DMS153 treated with DMSO at 0.1 percent for 48 hours (cell line): Measurements from ENCODE around the gene CDK5.
A peak's percentile ranks its signal among the peaks of the same experiment; 100 is the strongest.
"Not testable (repeated sequence)": the region's sequence is repeated elsewhere in the genome, so short reads cannot be mapped to it uniquely, and the experiment has no call there.

ENCODE experiments used
- DNase-seq: peaks from one replicate; lab custom pipeline; 2025; ENCODE audit not compliant: unreplicated experiment; lab: John Stamatoyannopoulos, UW

CDK5 gene

GRCh38 chr7:151017370-151017952 lies 40.2 kb downstream of the CDK5 start:
- DNase-seq = no peak

- no peak for DNase-seq
Observed at GRCh38 chr7:151016942-151017341, 40.8 kb downstream of the CDK5 start.

GRCh38 chr7:151016505-151016904 lies 41.2 kb downstream of the CDK5 start:
- no peak for DNase-seq

- no peak for DNase-seq
Observed at GRCh38 chr7:151015967-151016366, 41.7 kb downstream of the CDK5 start.

- DNase-seq = no peak
Observed at GRCh38 chr7:151014950-151015349, 42.7 kb downstream of the CDK5 start.

GRCh38 chr7:151013733-151014497 lies 43.8 kb downstream of the CDK5 start:
- DNase-seq = peak; percentile 76

GRCh38 chr7:151013356-151013732 lies 44.4 kb downstream of the CDK5 start:
- no peak for DNase-seq

- peak; percentile 23 for DNase-seq
Observed at GRCh38 chr7:151012911-151013347, 44.8 kb downstream of the CDK5 start.

GRCh38 chr7:151012031-151012692 lies 45.5 kb downstream of the CDK5 start:
- DNase-seq = peak; percentile 18

GRCh38 chr7:151011616-151012015 lies 46.1 kb downstream of the CDK5 start:
- DNase-seq = not testable (repeated sequence)

- no peak for DNase-seq
Observed at GRCh38 chr7:151011097-151011409, 46.6 kb downstream of the CDK5 start.

- DNase-seq = no peak
Observed at GRCh38 chr7:151010307-151011096, 47.2 kb downstream of the CDK5 start.

GRCh38 chr7:151010037-151010306 lies 47.7 kb downstream of the CDK5 start:
- DNase-seq = no peak

GRCh38 chr7:151009327-151010036 lies 48.2 kb downstream of the CDK5 start:
- DNase-seq = no peak

GRCh38 chr7:151008511-151009323 lies 49.0 kb downstream of the CDK5 start:
- DNase-seq = no peak

- DNase-seq = no peak
Observed at GRCh38 chr7:151008143-151008510, 49.6 kb downstream of the CDK5 start.

GRCh38 chr7:151007469-151007898 lies 50.2 kb downstream of the CDK5 start:
- DNase-seq = no peak

- DNase-seq = no peak
Observed at GRCh38 chr7:151006590-151007300, 51.0 kb downstream of the CDK5 start.

- no peak for DNase-seq
Observed at GRCh38 chr7:151005566-151005965, 52.1 kb downstream of the CDK5 start.
